Cortex of kidney (tissue), 1 donor: Measurements from ENCODE around the gene ATP8A2.

Source experiments
- DNase-seq: peaks from one replicate; lab custom pipeline; 2025; lab: John Stamatoyannopoulos, UW

Gene ATP8A2

GRCh38 chr13:25965596-25965995, 593.8 kb downstream of the ATP8A2 start:
- no peak for DNase-seq

DNA sequence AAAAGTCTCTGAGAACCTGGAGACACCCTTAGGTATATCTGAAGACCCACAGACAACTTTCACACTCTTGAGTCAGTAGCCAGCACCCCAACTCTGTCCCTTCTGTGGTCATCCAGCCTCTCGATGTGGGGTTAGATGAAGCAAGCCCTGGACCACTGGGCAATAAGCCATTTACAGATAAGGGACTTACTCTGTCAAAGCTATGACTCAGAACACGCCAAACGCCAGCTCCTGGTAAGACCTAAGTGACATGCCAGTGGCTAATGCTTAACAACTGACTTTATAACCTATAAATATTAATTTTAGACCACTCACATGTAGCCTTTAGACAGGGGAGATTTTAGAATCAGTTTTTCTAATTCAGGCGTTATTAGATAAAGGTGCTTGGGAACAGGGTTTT, 594.3 kb downstream of the ATP8A2 start:
- no peak for DNase-seq

GRCh38 chr13:25967144-25967543, 595.4 kb downstream of the ATP8A2 start:
- DNase-seq = no peak

GRCh38 chr13:25971047-25971446, 599.3 kb downstream of the ATP8A2 start:
- DNase-seq = no peak

- DNase-seq = no peak
These were observed 599.8 kb downstream of the ATP8A2 start for GRCh38 chr13:25971459-25972145.

GRCh38 chr13:25973085-25973484, 601.3 kb downstream of the ATP8A2 start:
- no peak for DNase-seq

- no peak for DNase-seq
These were observed 601.8 kb downstream of the ATP8A2 start for GRCh38 chr13:25973576-25973975.

DNA sequence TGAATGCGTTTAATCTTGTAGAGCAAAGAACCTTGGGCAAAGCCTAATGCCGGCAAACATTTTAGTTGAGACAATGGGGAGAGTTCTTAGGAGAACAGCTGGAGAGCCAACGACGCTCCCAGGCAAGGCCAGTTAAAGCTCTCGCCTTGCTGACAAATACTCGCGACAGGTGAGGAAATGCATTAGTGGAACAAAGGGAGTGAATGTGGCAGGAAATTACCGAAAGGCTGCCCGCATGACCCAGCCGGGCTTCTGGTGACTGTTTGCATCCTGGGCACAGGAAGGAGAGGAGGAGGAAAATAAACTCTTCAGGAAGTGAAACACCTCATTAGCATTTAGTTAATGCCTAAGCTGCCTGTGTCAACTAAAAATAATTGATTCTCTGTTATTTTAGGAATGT, 605.4 kb downstream of the ATP8A2 start:
- DNase-seq = no peak

DNA sequence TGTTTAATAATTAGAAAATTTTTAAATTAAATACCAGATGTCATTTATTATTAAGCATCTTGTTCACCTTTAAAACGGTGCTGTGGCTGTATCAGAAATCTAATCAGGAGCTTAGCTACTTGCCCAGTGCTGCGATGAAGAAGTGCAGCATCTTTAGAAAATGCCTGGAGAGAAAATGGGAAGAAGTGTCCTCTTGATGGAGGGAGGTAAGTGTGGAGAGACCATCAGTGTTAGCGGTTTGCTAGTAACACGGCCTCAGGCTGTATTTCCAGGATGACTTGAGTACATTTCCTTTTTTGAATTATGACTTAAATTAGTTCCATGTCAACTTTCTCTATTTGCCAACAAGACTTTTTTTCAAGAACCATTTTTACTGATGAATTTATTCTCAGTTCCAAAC, 605.9 kb downstream of the ATP8A2 start:
- DNase-seq = no peak

DNA sequence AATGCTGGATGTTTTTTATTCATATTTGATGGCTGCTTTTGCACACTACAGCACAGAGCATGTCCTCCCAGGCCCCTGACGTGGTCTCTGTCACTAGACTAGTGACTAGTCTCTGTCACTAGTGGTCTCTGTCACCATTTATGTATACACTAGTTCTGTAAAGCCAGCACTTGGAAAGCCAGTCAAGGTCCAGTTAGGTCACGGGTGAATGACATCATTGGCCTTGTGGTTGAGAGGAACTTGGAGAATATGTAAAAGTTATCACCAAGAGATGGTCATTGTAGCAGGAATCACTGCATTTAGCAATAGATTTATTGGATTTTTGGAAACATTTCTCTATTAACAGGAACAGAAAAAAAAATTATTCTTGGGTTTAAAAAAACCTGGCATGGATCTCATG, 607.2 kb downstream of the ATP8A2 start:
- DNase-seq = no peak

DNA sequence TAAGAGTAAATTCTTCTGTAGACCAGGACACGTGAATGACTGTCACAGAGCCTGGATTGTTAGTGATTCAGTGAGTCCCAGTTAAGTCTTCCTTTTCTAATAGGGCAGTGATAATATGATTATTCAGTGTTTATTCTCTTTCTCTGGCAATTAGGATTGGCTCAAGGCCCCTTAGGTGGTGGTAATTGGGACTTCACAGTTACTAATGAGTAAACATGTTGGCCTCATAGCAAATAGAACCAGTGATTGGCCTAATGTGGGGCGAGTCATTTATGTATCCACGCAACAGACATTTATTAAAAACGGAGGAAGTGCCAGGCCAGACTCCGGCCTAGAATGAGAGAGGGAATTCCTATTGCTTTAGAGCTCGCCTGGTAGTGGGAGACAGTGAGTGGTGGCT, 607.6 kb downstream of the ATP8A2 start:
- no peak for DNase-seq

DNA sequence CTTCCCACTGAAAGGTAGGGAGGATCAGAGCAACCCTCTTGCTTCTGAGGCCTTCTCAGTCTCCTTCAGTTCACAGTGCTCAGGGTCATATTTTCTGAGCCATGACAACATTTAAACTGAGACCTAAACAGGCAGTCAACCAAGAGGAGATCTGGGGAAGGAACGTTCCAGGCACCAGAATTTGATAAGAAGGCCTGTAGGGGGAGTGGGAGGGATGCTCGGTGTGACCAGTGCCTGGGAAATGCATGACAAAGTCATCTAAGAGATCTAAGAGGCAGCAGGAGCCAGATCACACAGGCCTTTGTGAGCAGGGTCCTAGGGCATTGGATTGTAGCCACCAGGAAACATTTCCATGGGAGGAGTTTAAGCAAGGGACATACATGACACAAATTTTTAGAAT, 608.5 kb downstream of the ATP8A2 start:
- DNase-seq = no peak

GRCh38 chr13:25981060-25981459, 609.3 kb downstream of the ATP8A2 start:
- DNase-seq = no peak

DNA sequence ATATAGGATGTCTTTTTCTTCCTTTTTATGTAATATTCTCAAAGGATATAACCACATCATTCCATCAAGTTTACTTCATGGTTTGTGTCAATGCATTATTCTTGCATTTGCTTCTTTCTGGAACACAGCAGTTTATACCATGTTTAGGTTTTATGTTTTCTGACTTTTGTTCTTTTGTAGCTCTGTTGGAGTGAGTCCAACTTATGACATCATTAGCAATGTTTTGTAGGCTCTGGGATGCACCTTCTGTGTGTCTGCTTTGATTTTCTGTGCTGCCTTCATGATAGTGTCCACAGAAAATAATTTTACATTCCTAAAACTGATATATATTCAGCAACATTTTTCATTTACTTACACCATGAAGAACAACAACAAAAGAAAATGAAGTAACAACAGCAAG, 611.1 kb downstream of the ATP8A2 start:
- DNase-seq = no peak

GRCh38 chr13:25987987-25988386, 616.2 kb downstream of the ATP8A2 start:
- no peak for DNase-seq

- no peak for DNase-seq
These were observed 616.9 kb downstream of the ATP8A2 start for GRCh38 chr13:25988661-25989060.

DNA sequence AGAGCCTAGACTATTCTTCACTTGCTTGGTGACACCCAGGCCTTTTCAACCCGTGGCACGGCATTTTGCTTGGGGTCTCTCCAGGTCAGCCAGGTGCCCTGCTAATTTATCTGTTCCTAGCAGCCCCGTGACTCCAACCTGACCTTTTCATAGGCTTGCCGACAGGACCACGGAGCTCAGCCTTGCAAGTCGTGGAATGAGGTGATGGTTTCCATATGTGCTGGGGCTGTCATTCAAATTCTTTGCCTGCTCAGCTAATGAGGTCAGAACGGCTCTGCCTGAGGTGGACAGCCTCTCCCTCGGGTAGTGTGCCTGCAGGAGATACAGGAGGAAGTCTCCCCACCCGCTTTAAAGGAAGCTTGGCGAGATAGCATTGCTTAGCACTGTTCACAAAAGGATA, 619.0 kb downstream of the ATP8A2 start:
- no peak for DNase-seq

DNA sequence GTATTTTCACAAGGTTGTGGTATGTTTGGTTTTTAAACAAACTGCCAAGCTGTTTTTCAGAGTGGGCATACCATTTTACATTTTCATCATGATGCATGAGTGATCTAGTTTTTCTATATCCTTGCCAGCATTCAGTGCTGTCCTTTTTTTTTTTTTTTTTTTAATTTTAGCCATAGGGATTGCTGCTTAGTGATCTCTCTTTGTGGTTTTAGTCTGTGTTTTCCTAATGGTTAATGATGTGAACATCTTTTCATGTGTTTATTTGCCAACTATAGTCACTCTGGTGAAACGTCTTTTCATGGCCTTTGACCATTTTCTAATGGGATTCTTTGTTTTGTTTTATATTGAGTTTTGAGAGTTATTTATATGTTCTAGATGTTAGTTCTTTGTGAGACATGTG, 620.3 kb downstream of the ATP8A2 start:
- DNase-seq = no peak

- no peak for DNase-seq
These were observed 635.7 kb downstream of the ATP8A2 start for GRCh38 chr13:26007261-26008125.

DNA sequence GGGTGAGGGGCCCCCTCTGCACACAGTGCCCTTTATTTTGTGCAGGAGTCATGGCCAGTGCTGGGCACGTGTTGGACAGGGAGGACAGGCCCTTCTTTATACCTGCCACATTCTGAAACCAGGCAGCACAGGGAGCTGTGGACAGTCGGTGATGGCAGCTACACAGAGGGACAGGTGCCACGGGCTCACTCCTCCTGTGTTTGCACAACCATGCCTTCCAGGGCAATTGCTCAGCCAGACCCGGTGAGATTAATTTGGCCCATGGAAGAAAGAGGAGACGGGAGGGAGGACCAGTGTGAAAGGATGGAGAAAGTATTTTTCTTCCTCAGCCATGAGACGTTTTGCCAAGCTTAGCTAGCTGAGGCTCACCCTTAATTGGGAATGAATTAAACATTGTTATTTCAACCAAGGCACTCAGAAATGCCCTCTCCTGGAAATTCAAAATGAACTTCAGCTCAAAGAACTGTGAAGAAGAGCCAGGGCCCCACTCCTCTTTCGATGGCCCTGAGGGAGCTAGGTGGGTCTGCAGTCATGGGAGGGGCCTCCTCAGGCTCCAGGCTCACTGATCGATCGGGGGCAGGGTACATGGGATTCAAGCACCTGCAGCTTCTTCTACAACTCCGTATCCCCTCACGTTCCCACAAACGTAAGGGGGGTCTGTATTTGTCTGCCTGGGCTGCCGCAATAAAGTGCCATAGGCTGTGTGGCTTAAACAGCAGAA, 638.9 kb downstream of the ATP8A2 start:
- DNase-seq = no peak

DNA sequence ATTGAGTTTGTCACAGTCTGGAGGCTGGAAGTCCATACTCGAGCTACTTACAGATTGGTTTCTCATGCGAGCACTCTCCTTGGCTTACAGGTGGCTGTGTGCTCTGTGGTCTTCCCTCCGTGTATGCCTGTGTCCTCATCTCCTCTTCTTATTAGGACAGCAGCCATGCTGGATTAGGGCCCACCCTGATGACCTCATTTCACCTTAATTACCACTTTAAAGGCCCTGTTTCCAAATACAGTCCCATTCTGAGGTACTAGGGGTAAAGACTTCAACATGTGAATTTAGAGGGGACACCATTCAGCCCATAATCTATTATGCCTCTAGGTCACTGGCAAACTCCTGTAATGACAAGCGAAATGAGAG, 639.4 kb downstream of the ATP8A2 start:
- DNase-seq = no peak

DNA sequence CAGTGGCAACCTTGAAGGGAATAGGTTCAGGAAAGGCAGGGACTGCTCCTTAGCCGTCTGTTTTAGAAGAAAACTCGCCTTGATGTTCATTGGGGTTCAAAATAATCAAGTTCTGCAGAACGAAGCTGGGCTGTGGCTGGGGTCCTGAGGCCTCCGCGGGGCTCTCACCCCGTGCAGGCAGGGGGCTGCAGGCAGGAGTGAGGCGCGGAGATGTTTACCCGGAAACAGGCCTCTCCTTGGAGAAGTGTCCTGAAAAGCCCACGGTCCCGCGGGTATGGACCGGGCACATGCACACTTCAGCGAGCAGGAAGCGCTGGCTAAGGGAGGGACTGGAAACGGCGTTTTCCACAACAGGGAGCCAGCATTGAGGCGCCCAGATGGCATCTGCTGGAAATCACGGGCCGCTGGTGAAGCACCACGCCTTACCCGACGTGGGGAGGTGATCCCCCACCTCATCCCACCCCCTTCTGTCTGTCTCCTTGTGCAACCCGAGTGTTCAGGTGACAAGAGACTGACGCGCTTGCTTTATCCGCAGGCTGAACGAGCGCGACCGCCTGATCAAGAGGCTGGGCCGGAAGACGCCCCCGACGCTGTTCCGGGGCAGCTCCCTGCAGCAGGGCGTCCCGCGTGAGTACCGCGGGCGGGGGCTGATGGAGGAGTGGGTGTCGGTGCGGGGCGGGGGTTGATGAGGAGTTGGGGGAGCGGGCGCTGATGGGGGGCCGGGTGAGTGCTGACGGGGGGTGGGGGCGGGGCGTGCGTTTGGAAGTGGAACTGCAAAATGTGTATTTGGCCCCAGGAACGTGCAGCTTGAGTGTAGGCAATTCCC, 640.4 kb downstream of the ATP8A2 start:
- DNase-seq = no peak
